GM18858 (cell line): ENCODE results near the gene HSD3B7.
A peak's percentile ranks its signal among the peaks of the same experiment; 100 is the strongest.
"Not testable (repeated sequence)": the region's sequence is repeated elsewhere in the genome, so short reads cannot be mapped to it uniquely, and the experiment has no call there.

Source experiments
- ATAC-seq: cut with Tn5 transposase; IDR thresholded peaks from one replicate; pipeline ENCODE4 v1.9.1; 2021; ENCODE audit not compliant: unreplicated experiment

The HSD3B7 gene

DNA sequence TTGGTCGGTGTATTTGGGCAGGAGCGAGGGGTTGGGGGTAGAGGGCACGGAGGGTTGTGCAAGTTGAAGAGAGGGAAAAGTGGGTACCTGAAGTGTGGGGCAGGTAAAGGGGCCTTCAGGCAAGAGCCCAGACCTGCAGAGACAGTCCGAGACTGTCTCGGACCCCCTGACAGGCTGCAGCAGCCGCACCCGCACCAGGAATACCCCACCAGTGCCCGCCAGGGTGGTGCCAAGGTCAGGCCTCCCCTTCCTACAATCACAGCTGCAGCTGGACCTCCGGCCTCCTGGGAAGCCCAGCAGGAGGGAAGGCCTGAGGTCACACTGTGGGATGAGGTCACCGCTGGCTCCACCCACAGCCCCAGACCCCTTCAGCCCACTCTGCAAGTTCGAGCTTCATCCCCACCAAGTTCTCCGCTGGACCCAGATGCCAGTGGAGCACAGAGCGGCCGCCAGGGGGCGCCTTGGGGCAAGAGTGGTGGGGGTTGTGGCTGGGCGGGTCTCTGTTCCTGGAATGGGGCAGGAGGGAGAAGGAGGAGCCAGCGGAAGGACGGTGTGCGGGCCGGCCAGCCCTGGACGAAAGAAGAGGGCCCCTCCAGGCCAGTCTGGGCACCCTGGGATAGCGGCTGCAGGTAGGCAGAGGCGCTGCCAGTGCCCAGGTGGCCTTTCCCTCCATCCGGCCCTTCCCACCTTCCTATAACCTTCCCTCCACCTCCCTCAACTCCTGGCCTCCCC, at the start of gene HSD3B7:
Gene HSD3B7, plus strand, starts transcription at position 539 of the 732 bp plus-strand sequence. CDS start 452 bp downstream, outside the sequence.
- ATAC-seq, result no peak

DNA sequence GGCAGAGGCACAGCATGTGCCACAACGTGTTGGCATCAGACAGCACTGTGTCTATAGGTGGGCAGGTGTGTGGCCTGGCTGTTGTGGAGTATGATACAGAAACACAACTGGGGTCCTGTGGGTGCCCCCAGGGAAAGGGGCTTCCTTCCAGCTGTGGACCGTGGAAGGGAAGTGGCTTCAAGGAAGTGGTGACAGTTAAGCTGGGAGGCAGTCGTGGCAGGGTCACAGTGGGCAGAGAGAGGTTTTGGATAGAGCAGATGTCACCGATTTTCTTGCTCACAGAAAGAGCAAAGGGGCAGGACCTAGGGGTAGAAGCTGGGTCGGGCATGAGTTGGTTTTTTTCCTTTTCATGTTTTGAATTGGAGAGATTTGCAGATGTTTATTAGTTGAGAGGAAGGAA, 47.3 kb upstream of the HSD3B7 start:
- no peak for ATAC-seq

DNA sequence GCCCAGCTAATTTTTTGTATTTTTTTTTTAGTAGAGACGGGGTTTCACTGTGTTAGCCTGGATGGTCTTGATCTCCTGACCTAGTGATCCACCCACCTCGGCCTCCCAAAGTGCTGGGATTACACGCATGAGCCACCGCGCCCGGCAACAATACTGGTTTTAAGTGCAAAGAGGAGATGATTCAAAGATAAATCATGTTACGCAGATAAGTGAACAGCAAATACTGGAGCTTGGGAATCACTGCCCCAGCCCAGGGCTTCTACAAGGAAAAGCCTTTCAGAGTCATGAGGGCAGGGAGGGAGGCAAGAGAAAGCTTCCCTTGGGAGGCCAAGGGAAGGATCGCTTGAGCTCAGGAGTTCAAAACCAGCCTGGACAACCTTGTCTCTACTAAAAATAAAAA, 45.4 kb upstream of the HSD3B7 start:
- not testable (repeated sequence) for ATAC-seq

DNA sequence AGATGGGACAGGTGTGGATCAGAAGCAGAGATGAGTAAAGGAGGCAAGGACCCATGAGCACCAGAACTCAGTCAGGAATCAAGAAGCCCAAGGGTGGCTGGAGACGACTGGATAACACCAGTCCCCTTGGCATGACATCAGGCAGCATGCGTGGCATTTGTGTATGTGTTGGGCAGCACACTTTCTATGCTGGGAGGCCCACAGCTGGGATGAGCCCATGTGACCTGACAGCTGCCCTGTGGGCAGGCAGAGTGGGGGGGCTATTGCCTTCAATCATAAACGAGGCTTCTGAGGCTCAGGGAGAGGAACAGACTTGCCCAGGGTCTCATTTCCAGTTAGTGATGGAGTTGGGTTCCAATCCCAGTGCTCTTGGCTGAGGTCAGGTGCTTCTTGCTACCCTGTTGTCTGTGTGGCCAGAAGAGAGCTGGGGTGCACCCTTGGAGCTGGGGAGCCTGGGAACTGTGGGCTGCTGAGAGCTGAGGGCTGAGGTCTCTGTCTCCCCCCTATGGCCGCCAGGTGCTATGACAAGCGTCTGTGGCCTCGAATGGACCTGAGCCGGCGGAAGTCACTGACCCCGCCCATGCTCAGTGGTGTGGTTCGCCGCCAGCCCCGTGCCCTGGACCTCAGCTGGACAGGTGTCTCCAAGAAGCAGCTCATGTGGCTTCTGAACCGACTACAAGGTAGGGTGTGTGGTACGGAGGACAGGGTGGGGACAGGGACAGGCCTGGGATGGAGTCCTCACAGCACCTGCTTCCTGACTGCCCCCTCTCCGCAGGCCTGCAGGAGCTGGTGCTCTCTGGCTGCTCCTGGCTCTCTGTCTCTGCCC, 43.2 kb upstream of the HSD3B7 start:
- ATAC-seq, result no peak

DNA sequence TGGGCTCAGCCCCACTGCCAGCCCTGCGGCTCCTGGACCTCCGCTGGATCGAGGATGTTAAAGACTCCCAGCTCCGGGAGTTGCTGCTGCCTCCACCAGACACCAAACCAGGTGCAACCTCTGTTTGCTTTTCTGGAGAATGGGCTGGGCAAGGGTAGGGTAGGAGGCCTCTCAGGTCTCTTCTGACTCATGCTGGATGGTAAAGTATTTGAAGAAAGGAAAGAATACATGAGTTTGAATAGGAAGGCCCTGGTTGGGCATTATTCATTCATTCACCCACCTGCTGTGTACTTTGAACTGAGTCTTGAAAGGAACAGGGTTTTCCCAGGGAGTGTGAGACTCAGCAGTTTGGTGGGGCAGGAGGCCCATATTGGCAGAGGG, 42.6 kb upstream of the HSD3B7 start:
- ATAC-seq, result no peak

DNA sequence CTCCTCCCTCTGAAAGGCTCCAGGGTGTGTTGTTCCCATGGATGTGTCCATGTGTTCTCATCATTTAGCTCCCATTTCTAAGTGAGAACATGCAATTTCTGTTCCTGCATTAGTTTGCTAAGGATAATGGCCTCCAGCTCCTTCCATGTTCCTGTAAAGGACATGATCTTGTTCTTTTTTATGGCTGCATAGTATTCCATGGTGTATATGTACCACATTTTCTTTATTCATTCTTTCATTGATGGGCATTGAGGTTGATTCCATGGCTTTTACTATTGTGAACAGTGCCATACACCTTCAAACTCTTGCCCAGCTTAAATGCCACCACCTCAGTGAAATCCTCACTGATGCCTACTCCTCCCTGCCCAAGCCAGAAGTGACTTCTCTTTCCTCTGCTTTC, 40.7 kb upstream of the HSD3B7 start:
- ATAC-seq, result no peak

DNA sequence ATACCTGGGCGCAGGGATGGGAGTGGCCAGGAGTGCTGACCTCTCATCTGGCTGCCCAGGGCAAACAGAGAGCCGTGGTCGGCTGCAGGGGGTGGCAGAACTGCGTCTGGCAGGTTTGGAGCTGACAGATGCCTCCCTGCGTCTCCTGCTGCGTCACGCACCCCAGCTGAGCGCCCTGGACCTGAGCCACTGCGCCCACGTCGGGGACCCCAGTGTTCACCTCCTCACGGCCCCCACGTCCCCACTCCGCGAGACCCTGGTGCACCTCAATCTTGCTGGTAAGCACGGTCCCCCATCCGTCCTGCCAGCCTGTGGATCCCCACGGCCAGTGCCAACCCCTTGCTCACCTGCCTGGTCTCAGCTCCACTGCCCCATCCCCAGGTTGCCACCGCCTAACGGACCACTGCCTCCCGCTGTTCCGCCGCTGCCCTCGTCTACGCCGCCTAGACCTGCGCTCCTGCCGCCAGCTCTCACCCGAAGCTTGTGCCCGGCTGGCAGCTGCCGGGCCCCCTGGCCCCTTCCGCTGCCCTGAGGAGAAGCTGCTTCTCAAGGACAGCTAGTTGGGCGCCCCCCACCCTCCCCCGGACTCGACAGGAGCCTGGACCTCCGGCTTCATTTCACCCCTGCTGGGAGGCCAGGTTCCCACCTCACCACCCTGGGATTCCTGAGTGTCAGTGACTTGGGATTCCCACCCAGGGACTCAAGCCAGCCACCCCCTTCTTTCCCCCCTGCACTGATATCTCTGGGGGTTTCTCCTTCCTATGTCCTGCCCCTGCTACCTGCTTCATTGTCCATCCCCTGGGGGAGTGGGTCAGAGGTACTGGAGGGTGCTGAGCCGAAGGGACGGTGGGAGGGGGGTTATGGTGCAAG, 38.1 kb upstream of the HSD3B7 start:
- ATAC-seq, result no peak

DNA sequence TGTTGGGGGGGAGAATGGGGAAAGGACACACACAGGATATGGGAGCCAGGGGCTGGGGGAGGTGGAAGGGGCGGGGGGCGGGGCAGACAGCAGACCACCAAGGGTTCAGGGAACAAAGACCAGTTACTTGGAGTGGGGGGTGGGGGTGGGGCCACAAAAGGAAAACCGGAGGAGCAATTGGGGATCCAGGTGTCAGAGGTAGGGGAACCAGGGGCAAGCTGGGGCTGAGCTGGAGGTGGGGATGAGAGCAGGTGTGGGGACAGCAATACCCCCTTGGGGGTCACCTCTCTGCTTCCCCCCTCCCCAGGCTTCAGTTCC, 37.5 kb upstream of the HSD3B7 start:
- ATAC-seq, result no peak

DNA sequence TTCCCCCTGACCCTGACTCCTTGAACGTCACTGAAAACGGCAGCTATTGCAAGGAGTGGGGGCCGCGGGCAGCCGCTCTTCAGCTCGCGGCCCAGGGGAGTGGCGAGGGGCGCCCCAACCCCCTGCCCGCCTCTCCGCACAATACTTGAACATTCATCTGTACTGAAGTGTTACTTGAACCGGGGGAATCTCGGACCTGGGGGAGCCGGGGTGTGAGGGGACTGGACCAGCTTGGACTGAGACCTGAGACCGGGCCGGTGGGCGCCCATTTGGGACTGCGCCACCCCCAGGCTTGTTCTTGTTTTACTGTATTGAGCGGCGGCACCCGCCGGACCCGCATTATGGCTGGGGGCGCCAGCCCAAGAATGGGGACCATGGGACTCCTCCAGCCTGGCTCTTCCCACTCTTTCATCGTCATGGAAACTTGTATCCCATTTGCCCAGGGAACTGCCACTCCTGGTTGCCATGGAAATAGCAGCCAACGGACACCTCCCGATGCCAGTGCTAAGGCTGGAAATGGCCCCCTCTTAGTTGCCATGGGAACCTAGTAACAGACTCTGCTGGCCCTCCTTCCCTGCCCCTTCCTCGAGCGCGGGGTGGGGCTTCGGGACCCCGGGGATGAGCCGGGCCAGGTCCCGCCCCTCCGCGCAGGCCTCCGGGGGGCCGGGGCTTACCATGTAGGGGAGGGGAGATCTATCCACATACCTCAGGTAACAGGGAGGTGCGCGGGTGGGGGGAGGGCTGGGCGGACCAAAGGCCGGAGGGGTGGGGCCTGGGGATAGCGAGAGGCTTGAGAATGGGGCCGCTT, 36.9 kb upstream of the HSD3B7 start:
- no peak for ATAC-seq

DNA sequence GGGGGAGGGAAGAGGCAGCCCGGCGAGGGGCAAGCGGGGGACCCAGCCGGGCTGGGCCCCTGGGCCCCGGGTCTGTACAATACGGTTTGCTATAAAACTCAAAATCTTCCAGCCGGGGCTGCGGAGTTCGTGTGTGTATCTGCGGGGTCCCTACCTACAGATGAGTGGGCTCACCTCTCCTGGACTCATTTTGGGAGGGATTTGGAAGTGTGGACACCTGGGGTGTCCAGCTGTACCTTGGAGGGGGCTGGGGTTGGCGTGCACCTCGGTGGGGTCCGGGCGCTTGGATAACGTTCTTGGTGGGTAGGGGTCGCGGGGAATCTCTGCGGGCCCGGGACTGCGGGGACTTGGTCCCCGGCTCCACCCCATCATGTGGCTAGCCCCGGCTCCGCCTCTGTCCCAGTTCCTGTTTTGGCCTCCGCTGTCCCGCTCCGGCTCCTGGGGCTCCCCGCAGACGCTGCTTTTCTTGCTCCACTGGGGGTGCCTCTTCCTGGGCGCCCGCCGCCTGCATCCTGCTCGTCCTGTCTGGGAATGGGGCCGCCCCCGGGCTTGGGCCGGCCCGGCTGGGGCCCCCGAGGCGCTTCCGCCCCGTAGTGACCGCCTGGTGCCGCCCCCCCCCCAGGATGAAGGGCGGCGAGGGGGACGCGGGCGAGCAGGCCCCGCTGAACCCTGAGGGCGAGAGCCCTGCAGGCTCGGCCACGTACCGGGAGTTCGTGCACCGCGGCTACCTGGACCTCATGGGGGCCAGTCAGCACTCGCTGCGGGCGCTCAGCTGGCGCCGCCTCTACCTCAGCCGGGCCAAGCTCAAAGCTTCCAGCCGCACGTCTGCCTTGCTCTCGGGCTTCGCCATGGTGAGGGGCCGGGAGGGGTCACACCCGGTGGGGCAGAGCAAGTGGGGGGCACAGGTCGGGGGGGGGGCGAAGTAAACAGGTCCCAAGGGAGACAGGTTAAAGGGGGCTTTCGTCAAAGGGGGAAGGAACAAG, 36.0 kb upstream of the HSD3B7 start, which contains the start of gene ORAI3:
Gene ORAI3, plus strand, starts transcription at position 402 of the 983 bp plus-strand sequence. Its CDS starts 222 bp downstream, at position 624.
- peak; percentile 51 for ATAC-seq

DNA sequence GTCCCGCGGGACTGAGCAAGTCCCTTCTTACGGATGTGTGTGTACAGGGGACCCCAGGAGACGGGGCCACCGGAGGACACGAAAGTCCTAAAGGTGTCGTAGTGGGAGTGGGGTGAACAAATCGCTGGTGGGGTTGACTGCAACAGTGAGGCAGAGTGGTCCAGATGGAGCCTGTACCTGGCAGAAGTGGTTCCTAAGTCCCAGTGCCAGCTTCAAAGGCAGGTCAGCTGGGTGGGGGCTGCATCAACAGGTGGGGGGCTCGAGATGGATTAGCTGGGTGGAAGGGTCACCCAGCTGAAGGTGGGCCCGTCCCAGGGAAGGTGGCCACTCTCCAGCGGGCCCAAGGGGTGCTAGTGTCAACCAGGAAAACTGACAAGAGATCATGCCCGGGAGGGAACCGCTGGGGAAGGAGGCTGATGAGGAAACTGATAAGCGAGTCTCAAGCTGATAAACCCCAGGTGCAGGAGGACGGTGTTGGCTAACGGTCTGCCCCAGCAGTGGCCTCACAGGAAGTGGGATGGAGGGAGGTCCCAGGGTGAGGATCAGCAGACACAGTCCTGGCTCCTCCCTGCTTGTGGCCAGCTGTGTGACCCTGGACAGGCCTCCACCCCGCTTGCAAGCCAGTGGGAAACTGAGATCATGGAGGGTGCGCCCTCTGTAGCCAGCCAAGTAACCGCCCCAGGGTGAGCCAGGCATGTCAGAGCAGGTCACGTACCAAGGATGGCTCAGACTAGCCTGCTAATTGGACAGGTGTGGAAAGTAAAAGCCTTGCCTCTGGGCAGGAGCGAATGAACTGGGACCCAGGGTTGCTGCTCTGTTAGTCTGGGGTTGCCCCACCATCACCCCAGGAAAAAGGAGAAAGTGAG, 35.1 kb upstream of the HSD3B7 start:
- peak; percentile 37 for ATAC-seq

DNA sequence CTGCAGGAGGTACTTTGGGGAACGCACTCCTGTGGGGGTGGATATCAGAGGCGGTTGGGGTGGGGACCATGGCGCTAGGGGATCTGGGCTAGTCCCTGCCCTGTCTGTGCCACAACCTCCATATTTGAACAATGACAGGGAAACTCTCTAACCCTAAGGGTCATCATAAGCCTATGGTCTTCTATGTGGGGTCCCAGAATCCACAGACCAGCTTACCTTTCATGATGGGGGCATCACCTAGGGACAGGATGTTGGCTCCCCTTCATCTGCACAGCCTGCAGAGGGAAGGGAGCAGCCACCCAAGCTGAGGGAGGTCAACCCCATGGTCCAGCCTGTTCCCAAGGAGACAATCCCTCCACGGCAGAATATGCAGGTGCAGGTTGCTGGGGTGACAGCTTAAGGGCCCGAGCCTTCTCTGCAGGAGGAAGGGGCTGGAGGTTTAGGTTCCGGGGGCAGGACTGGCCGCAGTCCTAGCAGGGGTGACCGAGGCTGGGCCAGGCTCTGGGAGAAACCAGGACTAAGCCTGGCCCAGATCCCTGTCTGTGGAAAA, 34.4 kb upstream of the HSD3B7 start:
- ATAC-seq, result no peak

DNA sequence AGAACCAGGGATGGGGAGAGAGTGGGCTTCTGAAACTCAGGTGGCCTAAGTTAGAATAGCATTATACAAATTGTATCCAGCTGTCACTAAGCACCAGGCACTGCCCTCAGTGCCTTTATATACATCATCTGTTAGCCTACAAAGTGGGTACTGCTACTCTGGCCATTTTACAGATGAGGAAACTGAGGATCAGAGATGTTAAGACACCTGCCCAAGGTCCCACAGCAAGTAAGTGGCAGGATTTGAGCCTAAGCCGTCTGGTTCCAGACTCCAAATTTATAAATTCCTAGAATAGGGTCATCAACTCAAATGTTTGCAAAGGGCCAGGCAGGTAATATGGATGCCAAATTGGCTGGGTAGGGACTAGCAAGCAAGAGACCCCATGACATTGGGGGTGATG, 33.8 kb upstream of the HSD3B7 start:
- ATAC-seq, result no peak

DNA sequence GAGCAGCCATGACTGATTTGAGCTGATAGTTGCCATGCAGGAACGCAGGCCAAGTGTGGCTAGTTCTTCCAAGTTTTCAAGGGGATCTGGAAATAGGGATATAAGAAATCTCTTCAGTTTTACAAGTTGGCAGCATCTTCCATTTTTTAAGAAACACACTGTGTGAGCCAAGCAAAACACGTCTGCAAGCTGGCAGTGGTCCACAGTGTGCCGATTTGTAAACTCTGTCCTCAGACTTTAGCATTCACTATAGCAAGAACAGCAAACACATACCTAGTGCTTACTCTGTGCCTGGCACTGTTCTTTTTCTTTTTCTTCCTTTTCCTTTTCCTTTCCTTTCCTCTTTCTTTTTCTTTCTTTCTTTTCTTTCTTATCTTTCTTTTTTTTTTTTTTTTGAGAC, 33.3 kb upstream of the HSD3B7 start:
- ATAC-seq, result no peak

DNA sequence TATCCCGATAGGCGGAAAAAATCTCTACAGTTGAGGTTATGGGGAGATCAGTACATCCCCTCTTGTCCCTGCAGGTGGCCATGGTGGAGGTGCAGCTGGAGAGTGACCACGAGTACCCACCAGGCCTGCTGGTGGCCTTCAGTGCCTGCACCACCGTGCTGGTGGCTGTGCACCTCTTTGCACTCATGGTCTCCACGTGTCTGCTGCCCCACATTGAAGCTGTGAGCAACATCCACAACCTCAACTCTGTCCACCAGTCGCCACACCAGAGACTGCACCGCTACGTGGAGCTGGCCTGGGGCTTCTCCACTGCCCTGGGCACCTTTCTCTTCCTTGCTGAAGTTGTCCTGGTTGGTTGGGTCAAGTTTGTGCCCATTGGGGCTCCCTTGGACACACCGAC, 31.9 kb upstream of the HSD3B7 start:
- ATAC-seq, result no peak

DNA sequence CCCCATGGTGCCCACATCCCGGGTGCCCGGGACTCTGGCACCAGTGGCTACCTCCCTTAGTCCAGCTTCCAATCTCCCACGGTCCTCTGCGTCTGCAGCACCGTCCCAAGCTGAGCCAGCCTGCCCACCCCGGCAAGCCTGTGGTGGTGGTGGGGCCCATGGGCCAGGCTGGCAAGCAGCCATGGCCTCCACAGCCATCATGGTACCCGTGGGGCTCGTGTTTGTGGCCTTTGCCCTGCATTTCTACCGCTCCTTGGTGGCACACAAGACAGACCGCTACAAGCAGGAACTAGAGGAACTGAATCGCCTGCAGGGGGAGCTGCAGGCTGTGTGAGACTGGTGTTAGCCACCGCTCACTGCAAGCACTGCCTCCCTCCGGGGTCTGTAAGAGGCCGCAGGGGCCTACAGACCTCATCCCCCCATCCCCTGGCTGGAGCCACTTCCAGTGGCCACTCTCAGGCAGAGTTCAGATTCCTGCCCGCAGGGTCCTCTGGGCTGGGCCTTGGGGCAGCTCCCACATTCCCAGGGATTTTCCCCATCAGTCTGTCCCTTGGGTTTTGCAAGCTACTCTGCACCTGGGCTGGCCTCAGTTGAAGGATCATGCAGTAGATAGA, 31.4 kb upstream of the HSD3B7 start:
- no peak for ATAC-seq

DNA sequence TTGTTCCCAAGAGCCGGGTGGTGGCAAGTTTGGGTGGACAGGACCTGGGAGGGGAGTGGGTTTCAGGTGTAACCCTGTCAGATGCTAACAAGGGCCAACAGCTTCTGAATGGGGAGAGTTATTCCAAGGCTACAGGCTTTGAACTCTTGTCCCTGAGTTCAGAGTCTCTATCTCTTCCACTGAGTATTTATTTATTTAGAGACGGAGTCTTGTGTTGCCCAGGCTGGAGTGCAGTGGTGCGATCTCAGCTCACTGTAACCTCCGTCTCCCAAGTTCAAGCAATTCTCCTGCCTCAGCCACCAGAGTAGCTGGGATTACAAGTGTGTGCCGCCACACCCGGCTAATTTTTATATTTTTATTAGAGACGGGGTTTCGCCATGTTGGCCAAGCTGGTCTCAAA, 30.0 kb upstream of the HSD3B7 start:
- ATAC-seq, result no peak
